HCT116 (cell line): ENCODE results near the gene ZNF611. TPM values are rescaled to one million over a fixed set of nuclear protein-coding genes. Genes with fewer than 3 reads are reported as not detected.

ENCODE experiments used
- ATAC-seq: fragments of 200-7000 bp; cut with Tn5 transposase; 2 replicates; pipeline ENCODE4 v1.9.1; 2020; ENCODE audit warnings: mild to moderate bottlenecking, moderate library complexity
- BruUV-seq: library from RNA; stranded (reverse); fragments of 400-500 nt; replicated peaks from 2 replicates; lab custom pipeline; 2021; lab: Mats Ljungman, UMichigan
- CTCF ChIA-PET: fragments of 300-600 bp; sonication (Branson Sonifier 250); formaldehyde crosslinking; loops from one replicate; lab custom pipeline; 2021; ENCODE audit warnings: antibody characterized with exemption; lab: Charles Lee
- POLR2A ChIA-PET: fragments of 300-600, 350-600 bp; sonication (Branson Sonifier 250); formaldehyde crosslinking; loops from one replicate; lab custom pipeline; 2021; ENCODE audit warnings: antibody characterized with exemption; lab: Charles Lee
- RAD21 ChIA-PET, 2 experiments: fragments of 300-600 bp; sonication (Branson Sonifier 250); formaldehyde crosslinking; loops; one replicate each; lab custom pipeline; 2023; ENCODE audit warnings: low total read pairs in 2 of 2; ENCODE audit not compliant: uncharacterized antibody in 2 of 2, unreplicated experiment in 2 of 2, low non-redundant PET in 1 of 2; lab: Charles Lee
- DNase-seq: peaks from one replicate; pipeline ENCODE4 v3.0.0-alpha.2; 2010; ENCODE audit warnings: low read depth, low spot score
- H2AFZ ChIP-seq: fragments of 200-600 bp; shearing (Covaris generic), sonication (generic); 2 replicates; pipeline ENCODE4 v1.6.1; 2017; ENCODE audit warnings: low read depth, mixed run types, mixed read lengths, antibody characterized with exemption, low read length; ENCODE audit not compliant: poor library complexity, severe bottlenecking
- H3K27ac ChIP-seq: 2 replicates; pipeline ENCODE4 v1.5.1; 2012; ENCODE audit warnings: low read depth, low read length
- H3K27me3 ChIP-seq: fragments of 200-600 bp; sonication (generic); 2 replicates; pipeline ENCODE4 v1.6.1; 2016; ENCODE audit warnings: mixed run types, low read length, mixed read lengths; ENCODE audit not compliant: insufficient read depth
- H3K36me3 ChIP-seq, 2 experiments: fragments of 200-500 bp in 1 of 2; fragments of 200-600 bp in 1 of 2; sonication (Bioruptor generic) in 1 of 2; sonication (generic) in 1 of 2; 2 replicates each; pipeline versions ENCODE4 v1.5.1 to v1.6.1; 2014 to 2016; ENCODE audit warnings: low read length in 2 of 2, inconsistent platforms in 1 of 2, mixed read lengths in 1 of 2, mixed run types in 1 of 2; ENCODE audit not compliant: insufficient read depth in 2 of 2, control insufficient read depth in 1 of 2
- H3K4me1 ChIP-seq, 2 experiments: fragments of 200-600 bp in 1 of 2; sonication (generic) in 1 of 2; 2 replicates each; pipeline versions ENCODE4 v1.5.1 to v1.6.1; 2012 to 2017; ENCODE audit warnings: low read length in 2 of 2, inconsistent platforms in 1 of 2, mild to moderate bottlenecking in 1 of 2, mixed read lengths in 1 of 2, mixed run types in 1 of 2, moderate library complexity in 1 of 2; ENCODE audit not compliant: insufficient read depth in 2 of 2, control insufficient read depth in 1 of 2
- H3K4me2 ChIP-seq: fragments of 200-600 bp; sonication (generic); 2 replicates; pipeline ENCODE4 v1.6.1; 2017; ENCODE audit warnings: mixed run types, low read length, mixed read lengths
- H3K4me3 ChIP-seq, 2 experiments: fragments of 200-600 bp in 1 of 2; sonication (generic) in 1 of 2; replicated peaks in 1 of 2; 2 replicates each; pipeline ENCODE4 v1.5.1; 2011 to 2016; ENCODE audit warnings: low read length in 2 of 2, control low read depth in 1 of 2, low read depth in 1 of 2, mild to moderate bottlenecking in 1 of 2, mixed read lengths in 1 of 2, mixed run types in 1 of 2
- H3K79me2 ChIP-seq: fragments of 200-600 bp; sonication (generic); 2 replicates; pipeline ENCODE4 v1.6.1; 2017; ENCODE audit warnings: mild to moderate bottlenecking, mixed run types, low read length, moderate library complexity, mixed read lengths; ENCODE audit not compliant: insufficient read depth
- H3K9ac ChIP-seq: fragments of 200-600 bp; sonication (generic); 2 replicates; pipeline ENCODE4 v1.6.1; 2016; ENCODE audit warnings: low read length, mixed read lengths
- H3K9me2 ChIP-seq: fragments of 200-600 bp; sonication (generic), shearing (Covaris generic); 2 replicates; pipeline ENCODE4 v1.6.1; 2017; ENCODE audit warnings: mixed run types, mild to moderate bottlenecking, moderate library complexity; ENCODE audit not compliant: insufficient read depth
- H3K9me3 ChIP-seq, 2 experiments: fragments of 200-500 bp in 1 of 2; fragments of 200-600 bp in 1 of 2; sonication (Bioruptor generic) in 1 of 2; sonication (generic) in 1 of 2; 2 replicates each; pipeline ENCODE4 v1.6.1; 2014 to 2017; ENCODE audit warnings: low read length in 2 of 2, mixed read lengths in 2 of 2, inconsistent platforms in 1 of 2, low read depth in 1 of 2, mild to moderate bottlenecking in 1 of 2, mixed run types in 1 of 2, moderate library complexity in 1 of 2; ENCODE audit not compliant: control insufficient read depth in 1 of 2, insufficient read depth in 1 of 2
- H4K20me1 ChIP-seq: fragments of 200-600 bp; sonication (generic), shearing (Covaris generic); 2 replicates; pipeline ENCODE4 v1.6.1; 2017; ENCODE audit warnings: mixed run types, mild to moderate bottlenecking, moderate library complexity; ENCODE audit not compliant: insufficient read depth
- CEBPB ChIP-seq: IDR thresholded peaks from 2 replicates; pipeline ENCODE4 v1.6.1; 2012; ENCODE audit warnings: low read depth
- EGR1 ChIP-seq: IDR thresholded peaks from 2 replicates; pipeline ENCODE4 v1.6.1; 2012; ENCODE audit warnings: low read depth
- ELF1 ChIP-seq: IDR thresholded peaks from 2 replicates; pipeline ENCODE4 v1.6.1; 2012; ENCODE audit warnings: low read depth, borderline replicate concordance
- JUND ChIP-seq: IDR thresholded peaks from 2 replicates; pipeline ENCODE4 v1.6.1; 2012
- MAX ChIP-seq: IDR thresholded peaks from 2 replicates; pipeline ENCODE4 v1.6.1; 2012
- POLR2A ChIP-seq: IDR thresholded peaks from 2 replicates; pipeline ENCODE4 v1.7.0; 2011; ENCODE audit warnings: borderline replicate concordance; ENCODE audit not compliant: insufficient read depth, insufficient read length; ENCODE audit errors: extremely low read depth
- REST ChIP-seq: IDR thresholded peaks from 2 replicates; pipeline ENCODE4 v1.6.1; 2012; ENCODE audit warnings: low read depth
- TCF7L2 ChIP-seq: IDR thresholded peaks from 2 replicates; pipeline ENCODE4 v1.7.0; 2011; ENCODE audit warnings: borderline replicate concordance, inconsistent platforms; ENCODE audit not compliant: insufficient read depth, insufficient read length; ENCODE audit errors: extremely low read depth
- ZFX ChIP-seq: fragments of 450-650 bp; IDR thresholded peaks from 2 replicates; pipeline ENCODE4 v1.6.1; 2017
- ZNF274 ChIP-seq: fragments of 200-500 bp; sonication (Bioruptor generic); IDR thresholded peaks from 2 replicates; pipeline ENCODE4 v1.6.1; 2014; ENCODE audit warnings: mild to moderate bottlenecking, low read depth, low read length, inconsistent platforms
- intact Hi-C: fragments of 100-400 bp; cut with micrococcal nuclease; formaldehyde crosslinking; loops from 2 replicates; pipeline ENCODE4 v1.10.0; 2022
- total RNA-seq: library from RNA; stranded (reverse); gene quantifications from one replicate; pipeline ENCODE4 v1.2.1, GENCODE V29; 2021; ENCODE audit not compliant: unreplicated experiment

Gene ZNF611
- total RNA-seq, 1 experiment from 2014 or later = 12.2 TPM

- TF ChIP-seq MAX = no peak
Observed at GRCh38 chr19:52660981-52661380, 73.9 kb downstream of the ZNF611 start (continued).

- ChIA-PET POLR2A (no interaction called here), RAD21 (no interaction called here)
- DNase-seq (no peak), ATAC-seq (no peak)
- Histone ChIP-seq H3K27me3 (no peaks in the 10 kb centered on the region), H3K79me2 (peaks cover 47% of the 10 kb centered on the region), H3K36me3 (peaks cover 6 to 63% of the 10 kb centered on the region in 2 experiments), H3K4me1 (peaks cover 0 to 22% of the 10 kb centered on the region in 2 experiments; a peak in 2 of 4 replicates), H3K9me2 (no peaks in the 10 kb centered on the region), H3K4me2 (no peak overlapping the region), H3K27ac (no peak overlapping the region), H3K9ac (no peak overlapping the region)
- intact Hi-C loops = no loop called here
- no peak for TF ChIP-seq ZNF274
- TF ChIP-seq TCF7L2 = no peak
- TF ChIP-seq POLR2A = no peak
- TF ChIP-seq JUND = no peak
- no peak for TF ChIP-seq REST
- TF ChIP-seq CEBPB = no peak
- TF ChIP-seq EGR1 = no peak
- TF ChIP-seq MAX = no peak
- no peak for TF ChIP-seq ELF1
- TF ChIP-seq ZFX = no peak
- TF ChIP-seq, all 23 proteins: peak for 0
- CTCF ChIA-PET = no interaction called here
- H3K4me3 ChIP-seq = no peak overlapping the region
- H2AFZ ChIP-seq = no peak overlapping the region
- H3K9me3 ChIP-seq = peaks cover 0 to 4% of the 10 kb centered on the region in 2 experiments; a peak in 1 of 4 replicates
- no TSS peak for BruUV-seq
- H4K20me1 ChIP-seq = no peaks in the 10 kb centered on the region
Observed at GRCh38 chr19:52659013-52659412, 75.8 kb downstream of the ZNF611 start.
